Neuronal stem cell (in vitro differentiated cells): ENCODE data around the gene TP63.

Source experiments
- DNase-seq: peaks from one replicate; pipeline ENCODE4 v3.0.0-alpha.2; 2013; ENCODE audit warnings: low spot score
- H2AFZ ChIP-seq: one replicate; pipeline ENCODE4 v1.6.1; 2013; ENCODE audit warnings: mild to moderate bottlenecking, low read length, inconsistent platforms
- H2AK5ac ChIP-seq: 2 replicates; pipeline ENCODE4 v1.6.1; 2013; ENCODE audit warnings: low read depth, mild to moderate bottlenecking, inconsistent platforms, low read length, moderate library complexity, mixed read lengths
- H2BK120ac ChIP-seq: 2 replicates; pipeline ENCODE4 v1.6.1; 2013; ENCODE audit warnings: low read depth, mild to moderate bottlenecking, inconsistent platforms, low read length, moderate library complexity, mixed read lengths
- H2BK12ac ChIP-seq: one replicate; pipeline ENCODE4 v1.6.1; 2013; ENCODE audit warnings: low read length, inconsistent platforms
- H2BK15ac ChIP-seq: 2 replicates; pipeline ENCODE4 v1.6.1; 2013; ENCODE audit warnings: mild to moderate bottlenecking, low read length, inconsistent platforms, mixed read lengths
- H2BK5ac ChIP-seq: one replicate; pipeline ENCODE4 v1.6.1; 2013; ENCODE audit warnings: inconsistent platforms, mild to moderate bottlenecking, low read length, moderate library complexity
- H3K14ac ChIP-seq: one replicate; pipeline ENCODE4 v1.6.1; 2013; ENCODE audit warnings: low read length, inconsistent platforms
- H3K18ac ChIP-seq: 2 replicates; pipeline ENCODE4 v1.6.1; 2013; ENCODE audit warnings: low read length, inconsistent platforms
- H3K23ac ChIP-seq: 2 replicates; pipeline ENCODE4 v1.6.1; 2013; ENCODE audit warnings: low read depth, mild to moderate bottlenecking, mixed read lengths, low read length, inconsistent platforms; ENCODE audit not compliant: poor library complexity
- H3K27ac ChIP-seq: replicated peaks from 3 replicates; pipeline ENCODE4 v1.5.1; 2013; ENCODE audit warnings: low read length, inconsistent platforms
- H3K27me3 ChIP-seq, 3 experiments: 2 replicates each; pipeline ENCODE4 v1.6.1; 2013; ENCODE audit warnings: low read length in 3 of 3, mild to moderate bottlenecking in 2 of 3, inconsistent platforms in 1 of 3, low read depth in 1 of 3, mixed read lengths in 1 of 3, moderate library complexity in 1 of 3; ENCODE audit not compliant: control insufficient read depth in 3 of 3, insufficient read depth in 3 of 3
- H3K36me3 ChIP-seq, 2 donors: replicated peaks in 1 of 2; 2 replicates each; pipeline ENCODE4 v1.6.1; 2013; ENCODE audit warnings: low read length in 2 of 2; ENCODE audit not compliant: control insufficient read depth in 2 of 2, insufficient read depth in 2 of 2
- H3K4ac ChIP-seq: 2 replicates; pipeline ENCODE4 v1.6.1; 2013; ENCODE audit warnings: inconsistent platforms, mild to moderate bottlenecking, low read length, moderate library complexity
- H3K4me1 ChIP-seq, 2 donors: 1 replicate in 1 of 2; 2 replicates in 1 of 2; pipeline ENCODE4 v1.6.1; 2013; ENCODE audit warnings: low read length in 2 of 2, low read depth in 1 of 2; ENCODE audit not compliant: control insufficient read depth in 2 of 2, insufficient read depth in 1 of 2
- H3K4me2 ChIP-seq: one replicate; pipeline ENCODE4 v1.6.1; 2013; ENCODE audit warnings: mild to moderate bottlenecking, low read length, inconsistent platforms; ENCODE audit not compliant: insufficient read depth, poor library complexity, severe bottlenecking
- H3K4me3 ChIP-seq, 2 donors: 2 replicates each; pipeline ENCODE4 v1.5.1; 2013; ENCODE audit warnings: low read length in 2 of 2, mild to moderate bottlenecking in 2 of 2, inconsistent platforms in 1 of 2, moderate library complexity in 1 of 2
- H3K79me1 ChIP-seq: one replicate; pipeline ENCODE4 v1.6.1; 2013; ENCODE audit warnings: low read depth, mild to moderate bottlenecking, inconsistent platforms, low read length, moderate library complexity
- H3K9ac ChIP-seq: one replicate; pipeline ENCODE4 v1.6.1; 2013; ENCODE audit warnings: mild to moderate bottlenecking, low read depth, low read length, inconsistent platforms; ENCODE audit not compliant: poor library complexity
- H3K9me3 ChIP-seq, 2 donors: replicated peaks in 1 of 2; 2 replicates each; pipeline versions ENCODE3 to v1.6.1; 2013; ENCODE audit warnings: low read length in 2 of 2, mild to moderate bottlenecking in 2 of 2, inconsistent platforms in 1 of 2, low read depth in 1 of 2, mixed read lengths in 1 of 2, moderate library complexity in 1 of 2; ENCODE audit not compliant: control insufficient read depth in 2 of 2, insufficient read depth in 1 of 2
- H4K8ac ChIP-seq: one replicate; pipeline ENCODE4 v1.6.1; 2013; ENCODE audit warnings: low read depth, mild to moderate bottlenecking, inconsistent platforms, low read length, moderate library complexity
- H4K91ac ChIP-seq: one replicate; pipeline ENCODE4 v1.6.1; 2013; ENCODE audit warnings: low read length, low read depth, mild to moderate bottlenecking, inconsistent platforms; ENCODE audit not compliant: poor library complexity
- WGBS, 2 donors: extraction: QIAGEN DNeasy Blood & Tissue Kit; methylation state at CpG; one replicate each; pipeline ENCODE4 v1.1.7; 2013; ENCODE audit warnings: missing lambda C conversion rate in 2 of 2, mixed read lengths in 1 of 2; ENCODE audit not compliant: insufficient read length in 2 of 2, insufficient replicate concordance in 1 of 2; ENCODE audit errors: extremely low coverage in 2 of 2; 5-methylcytosine and 5-hydroxymethylcytosine counted together

The TP63 gene

GRCh38 chr3:189899186-189899585 is 268.0 kb downstream of the TP63 start:
- H3K4ac ChIP-seq, result no peak overlapping the region
- no peak overlapping the region for H3K14ac ChIP-seq
- H2AK5ac ChIP-seq, result no peak overlapping the region
- no peaks in the 10 kb centered on the region for H3K9me3 ChIP-seq
- peaks cover 0 to 2% of the 10 kb centered on the region in 2 donors for H3K4me1 ChIP-seq
- no peak overlapping the region for H2BK5ac ChIP-seq
- H3K18ac ChIP-seq, result no peak overlapping the region
- H3K23ac ChIP-seq, result no peak overlapping the region
- H3K79me1 ChIP-seq, result no peaks in the 10 kb centered on the region
- no peak overlapping the region for H2BK120ac ChIP-seq
- WGBS, 2 donors, result no CpG with 5 or more reads among the region's 3 CpGs
- H2BK12ac ChIP-seq, result no peak overlapping the region
- H3K4me2 ChIP-seq, result no peak overlapping the region
- no peak overlapping the region for H4K91ac ChIP-seq
- H3K36me3 ChIP-seq, result no peaks in the 10 kb centered on the region
- no peak for DNase-seq
- H2BK15ac ChIP-seq, result no peak overlapping the region
- no peak overlapping the region for H3K4me3 ChIP-seq
- no peak overlapping the region for H4K8ac ChIP-seq
- no peak overlapping the region for H3K27ac ChIP-seq
- H2AFZ ChIP-seq, result no peak overlapping the region
- no peak overlapping the region for H3K9ac ChIP-seq
- no peaks in the 10 kb centered on the region for H3K27me3 ChIP-seq

- no peak overlapping the region for H4K91ac ChIP-seq
- H3K79me1 ChIP-seq, result no peaks in the 10 kb centered on the region
- H3K18ac ChIP-seq, result no peak overlapping the region
- H3K27ac ChIP-seq, result no peak overlapping the region
- no peak overlapping the region for H2AK5ac ChIP-seq
- no peak overlapping the region for H3K14ac ChIP-seq
- no peak overlapping the region for H2BK5ac ChIP-seq
- no peaks in the 10 kb centered on the region for H3K27me3 ChIP-seq
- H3K23ac ChIP-seq, result no peak overlapping the region
- H3K4me3 ChIP-seq, result no peak overlapping the region
- H3K4me1 ChIP-seq, result no peaks in the 10 kb centered on the region
- WGBS, 2 donors, result no CpG with 5 or more reads among the region's 5 CpGs
- H3K9ac ChIP-seq, result no peak overlapping the region
- no peaks in the 10 kb centered on the region for H3K9me3 ChIP-seq
- H3K36me3 ChIP-seq, result no peaks in the 10 kb centered on the region
- no peak overlapping the region for H2BK12ac ChIP-seq
- no peak for DNase-seq
- no peak overlapping the region for H2AFZ ChIP-seq
- no peak overlapping the region for H4K8ac ChIP-seq
- no peak overlapping the region for H3K4me2 ChIP-seq
- H3K4ac ChIP-seq, result no peak overlapping the region
- no peak overlapping the region for H2BK120ac ChIP-seq
- no peak overlapping the region for H2BK15ac ChIP-seq
Observed at GRCh38 chr3:189900578-189900977, 269.4 kb downstream of the TP63 start.

GRCh38 chr3:189901481-189901880 is 270.3 kb downstream of the TP63 start:
- Histone ChIP-seq H3K14ac (no peak overlapping the region), H3K27ac (no peak overlapping the region), H3K79me1 (no peaks in the 10 kb centered on the region), H3K27me3 (no peaks in the 10 kb centered on the region), H2BK5ac (no peak overlapping the region), H3K9me3 (no peaks in the 10 kb centered on the region), H3K4me3 (no peak overlapping the region), H2BK15ac (no peak overlapping the region), H3K4me1 (no peaks in the 10 kb centered on the region), H3K9ac (no peak overlapping the region), H3K18ac (no peak overlapping the region), H4K8ac (no peak overlapping the region), H3K4ac (no peak overlapping the region), H3K36me3 (no peaks in the 10 kb centered on the region), H4K91ac (no peak overlapping the region), H2BK12ac (no peak overlapping the region), H2BK120ac (no peak overlapping the region), H3K4me2 (no peak overlapping the region), H2AFZ (no peak overlapping the region), H3K23ac (no peak overlapping the region), H2AK5ac (no peak overlapping the region)
- no peak for DNase-seq
- no CpG with 5 or more reads among the region's 6 CpGs for WGBS, 2 donors

- Histone ChIP-seq H3K27me3 (no peaks in the 10 kb centered on the region), H2BK12ac (no peak overlapping the region), H3K4me1 (no peaks in the 10 kb centered on the region), H3K23ac (no peak overlapping the region), H3K18ac (no peak overlapping the region), H3K4me3 (no peak overlapping the region), H2AK5ac (no peak overlapping the region), H3K4ac (no peak overlapping the region), H3K14ac (no peak overlapping the region), H3K27ac (no peak overlapping the region), H4K91ac (no peak overlapping the region), H2BK5ac (no peak overlapping the region), H2AFZ (no peak overlapping the region), H2BK120ac (no peak overlapping the region), H2BK15ac (no peak overlapping the region), H3K79me1 (no peaks in the 10 kb centered on the region), H3K9ac (no peak overlapping the region), H3K4me2 (no peak overlapping the region), H4K8ac (no peak overlapping the region), H3K9me3 (no peaks in the 10 kb centered on the region), H3K36me3 (no peaks in the 10 kb centered on the region)
- no CpG with 5 or more reads among the region's 2 CpGs for WGBS, 2 donors
- DNase-seq, result no peak
Observed at GRCh38 chr3:189902230-189903186, 271.3 kb downstream of the TP63 start.
